HepG2 (cell line): ENCODE results near the gene CLIC3. TPM values are rescaled to one million over a fixed set of nuclear protein-coding genes. Genes with fewer than 3 reads are reported as not detected.

Experiments
- ATAC-seq: fragments of 200-7000 bp; cut with Tn5 transposase; 3 replicates; pipeline ENCODE4 v1.9.1; 2020; ENCODE audit warnings: mild to moderate bottlenecking, moderate library complexity
- BruUV-seq: library from RNA; stranded (reverse); fragments of 400-500 nt; replicated peaks from 2 replicates; lab custom pipeline; 2021; lab: Mats Ljungman, UMichigan
- CTCF ChIA-PET: fragments of 300-600 bp; formaldehyde crosslinking; extraction: SDS; loops from one replicate; lab custom pipeline; 2021; ENCODE audit warnings: low total read pairs, inconsistent platforms, low intra/inter-chr PET ratio; lab: Yijun Ruan, JAX
- POLR2A ChIA-PET: fragments of 350-600 bp; sonication (Branson Sonifier 250); formaldehyde crosslinking; loops from one replicate; lab custom pipeline; 2020; ENCODE audit warnings: antibody characterized with exemption, inconsistent platforms; lab: Yijun Ruan, JAX
- DNase-seq: peaks from one replicate; pipeline ENCODE4 v3.0.0-alpha.2; 2015; ENCODE audit warnings: low spot score
- FAIRE-seq: peaks from 3 replicates; lab custom pipeline; 2011; peaks lifted over from hg19 to GRCh38; lab: Jason Lieb, UNC
- H2AFZ ChIP-seq: one replicate; pipeline ENCODE4 v1.6.1; 2011; ENCODE audit warnings: low read length, inconsistent platforms
- H3K27ac ChIP-seq: fragments of 300-600 bp; 3 replicates; pipeline ENCODE4 v1.8.0; 2011; ENCODE audit warnings: mixed run types, mild to moderate bottlenecking, mixed read lengths, low read length, inconsistent platforms; ENCODE audit not compliant: insufficient read depth; ENCODE audit errors: extremely low read length
- H3K27me3 ChIP-seq, 2 experiments: fragments of 200-600 bp in 1 of 2; 2 replicates in 1 of 2; 3 replicates in 1 of 2; pipeline versions ENCODE4 v1.6.0 to v1.8.0; 2011; ENCODE audit warnings: low read length in 2 of 2, mild to moderate bottlenecking in 2 of 2, moderate library complexity in 2 of 2, inconsistent platforms in 1 of 2; ENCODE audit not compliant: insufficient read depth in 2 of 2, control insufficient read depth in 1 of 2
- H3K36me3 ChIP-seq, 2 experiments: fragments of 200-600 bp in 1 of 2; replicated peaks in 1 of 2; 2 replicates in 1 of 2; 3 replicates in 1 of 2; pipeline versions ENCODE4 v1.5.1 to v1.8.0; 2011; ENCODE audit warnings: low read length in 2 of 2, inconsistent platforms in 1 of 2; ENCODE audit not compliant: insufficient read depth in 2 of 2, control insufficient read depth in 1 of 2
- H3K4me1 ChIP-seq: 2 replicates; pipeline ENCODE4 v1.5.1; 2012; ENCODE audit warnings: low read length, inconsistent platforms; ENCODE audit not compliant: insufficient read depth
- H3K4me2 ChIP-seq: 2 replicates; pipeline ENCODE4 v1.6.0; 2011; ENCODE audit warnings: low read depth, low read length, inconsistent platforms
- H3K4me3 ChIP-seq, 3 experiments: fragments of 200-600 bp in 1 of 3; sonication (generic), shearing (Covaris generic) in 1 of 3; replicated peaks in 1 of 3; 2 replicates each; pipeline ENCODE4 v1.5.1; 2011 to 2016; ENCODE audit warnings: low read length in 3 of 3, inconsistent platforms in 2 of 3, low read depth in 2 of 3, mild to moderate bottlenecking in 2 of 3, control low read depth in 1 of 3, mixed read lengths in 1 of 3; ENCODE audit not compliant: insufficient read depth in 1 of 3
- H3K79me2 ChIP-seq: one replicate; pipeline ENCODE4 v1.6.1; 2011; ENCODE audit warnings: low read length, inconsistent platforms; ENCODE audit not compliant: insufficient read depth
- H3K9ac ChIP-seq: 2 replicates; pipeline ENCODE4 v1.6.0; 2011; ENCODE audit warnings: mild to moderate bottlenecking, low read depth, low read length, inconsistent platforms; ENCODE audit not compliant: insufficient read depth
- H3K9me3 ChIP-seq: 2 replicates; pipeline ENCODE4 v1.5.1; 2012; ENCODE audit warnings: mild to moderate bottlenecking, low read length
- H4K20me1 ChIP-seq: 2 replicates; pipeline ENCODE4 v1.6.0; 2011; ENCODE audit warnings: inconsistent platforms, mild to moderate bottlenecking, low read length, moderate library complexity; ENCODE audit not compliant: insufficient read depth
- IRX3 ChIP-seq: sonication (generic); formaldehyde crosslinking; IDR thresholded peaks from 2 replicates; pipeline ENCODE4 v1.8.1; 2023; ENCODE audit warnings: mild to moderate bottlenecking, low read depth, missing genetic modification reagents, borderline replicate concordance
- WGBS: methylation state at CpG from one replicate; pipeline ENCODE4 v1.1.6; 2017; ENCODE audit warnings: low lambda C conversion rate; 5-methylcytosine and 5-hydroxymethylcytosine counted together
- in situ Hi-C: cut with HindIII; loops from 2 replicates; pipeline ENCODE4 v1.10.0; 2017; ENCODE audit warnings: low pct_unique_long_range_greater_than_20kb; ENCODE audit not compliant: extremely low pct_ligation_motif_present
- intact Hi-C: fragments of 100-400 bp; cut with micrococcal nuclease; formaldehyde crosslinking; loops from one replicate; pipeline ENCODE4 v1.10.0; 2022; ENCODE audit not compliant: unreplicated experiment
- polyA plus RNA-seq, 8 experiments: library from polyadenylated mRNA; depleted of rRNA in 3 of 8; stranded (reverse) in 7 of 8; unstranded in 1 of 8; fragments of >200 nt; fragmentation: Illumina TruSeq in 4 of 8; extraction: Trizol in 4 of 8; gene quantifications; 2 replicates each; pipeline versions ENCODE4 v1.2.1 to v1.2.3, GENCODE V29; 2011 to 2016; ENCODE audit warnings: low read depth in 4 of 8, missing spikeins in 1 of 8, mixed read lengths in 1 of 8; ENCODE audit not compliant: insufficient read depth in 1 of 8
- total RNA-seq, 5 experiments: library from RNA; depleted of rRNA; stranded (reverse); fragments of >200 nt; fragmentation: Illumina TruSeq; extraction: Trizol; gene quantifications; 2 replicates each; pipeline ENCODE4 v1.2.3, GENCODE V29; 2016; ENCODE audit warnings: low read depth in 1 of 5
- TF ChIP-seq, protein P1 (sequence below): sonication (generic); formaldehyde crosslinking; IDR thresholded peaks from 2 replicates; pipeline ENCODE4 v1.4.0; 2020; ENCODE audit warnings: missing genetic modification reagents
- TF ChIP-seq, protein P2 (sequence below): sonication (generic); formaldehyde crosslinking; IDR thresholded peaks from 2 replicates; pipeline ENCODE4 v1.8.0; 2022; ENCODE audit warnings: mild to moderate bottlenecking, missing genetic modification reagents, moderate library complexity
- TF ChIP-seq, protein P3 (sequence below): sonication (generic); formaldehyde crosslinking; IDR thresholded peaks from 2 replicates; pipeline ENCODE4 v1.4.0; 2020; ENCODE audit warnings: mild to moderate bottlenecking, low read depth, missing genetic modification reagents
- TF ChIP-seq, protein P4 (sequence below): sonication (generic); formaldehyde crosslinking; IDR thresholded peaks from 2 replicates; pipeline ENCODE4 v1.5.1; 2020; ENCODE audit warnings: missing genetic modification reagents, mild to moderate bottlenecking, borderline replicate concordance
- TF ChIP-seq, protein P5 (sequence below): IDR thresholded peaks from 2 replicates; pipeline ENCODE4 v1.6.1; 2012; ENCODE audit warnings: low read length, improper control_type of control experiment

Gene CLIC3
- total and polyA plus RNA-seq, 2 of the 13 experiments (the other 11 are each of a cell fraction or from before 2014, with no cell fraction given), result 0.51 to 1.5 TPM

DNA sequence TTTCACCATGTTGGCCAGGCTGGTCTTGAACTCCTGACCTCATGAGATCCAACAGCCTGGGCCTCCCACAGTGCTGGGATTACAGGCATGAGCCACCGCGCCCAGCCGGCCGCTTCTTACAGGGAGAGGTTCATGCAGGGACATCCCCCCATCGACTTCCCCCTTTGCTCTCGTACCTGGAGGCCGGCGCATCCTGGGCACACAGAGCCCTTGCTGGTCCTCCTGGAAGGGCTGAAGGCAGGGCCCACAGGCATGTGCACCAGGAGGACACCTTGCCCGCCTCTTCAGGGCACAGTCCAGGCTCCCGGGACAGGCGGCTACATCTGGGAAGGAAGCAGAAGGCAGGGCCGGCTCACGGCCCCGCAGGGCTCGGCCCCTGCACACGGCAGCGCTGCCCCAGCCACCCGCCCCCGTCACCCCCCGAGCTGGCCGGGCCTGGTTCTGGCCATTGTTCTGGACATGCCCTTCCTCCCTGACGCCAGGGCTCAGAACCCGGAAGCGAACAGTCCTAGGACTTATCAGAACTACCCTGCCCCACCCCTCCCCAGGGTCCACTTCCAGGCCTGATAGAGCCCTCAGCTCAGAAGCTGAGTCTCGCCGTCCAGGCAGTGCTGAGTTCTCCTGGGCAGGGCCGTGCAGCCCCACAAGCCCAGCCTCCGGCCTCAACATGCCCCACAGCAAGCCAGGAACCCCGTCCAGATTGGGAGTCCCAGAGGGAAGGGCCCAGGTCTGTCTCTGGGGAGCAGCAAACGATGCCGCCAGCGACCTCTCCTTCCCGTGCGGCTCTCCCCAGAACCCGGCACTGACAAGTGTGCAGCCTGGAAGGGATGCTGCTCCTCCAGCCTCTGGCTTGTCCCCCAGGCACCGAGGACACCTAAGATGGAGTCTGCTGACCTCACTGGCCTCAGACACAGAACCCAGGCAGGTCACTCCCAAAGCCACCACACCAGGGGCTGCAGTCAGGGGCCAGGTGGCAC, 46.7 kb upstream of the CLIC3 start (continued):
- TF ChIP-seq, protein P1, sequence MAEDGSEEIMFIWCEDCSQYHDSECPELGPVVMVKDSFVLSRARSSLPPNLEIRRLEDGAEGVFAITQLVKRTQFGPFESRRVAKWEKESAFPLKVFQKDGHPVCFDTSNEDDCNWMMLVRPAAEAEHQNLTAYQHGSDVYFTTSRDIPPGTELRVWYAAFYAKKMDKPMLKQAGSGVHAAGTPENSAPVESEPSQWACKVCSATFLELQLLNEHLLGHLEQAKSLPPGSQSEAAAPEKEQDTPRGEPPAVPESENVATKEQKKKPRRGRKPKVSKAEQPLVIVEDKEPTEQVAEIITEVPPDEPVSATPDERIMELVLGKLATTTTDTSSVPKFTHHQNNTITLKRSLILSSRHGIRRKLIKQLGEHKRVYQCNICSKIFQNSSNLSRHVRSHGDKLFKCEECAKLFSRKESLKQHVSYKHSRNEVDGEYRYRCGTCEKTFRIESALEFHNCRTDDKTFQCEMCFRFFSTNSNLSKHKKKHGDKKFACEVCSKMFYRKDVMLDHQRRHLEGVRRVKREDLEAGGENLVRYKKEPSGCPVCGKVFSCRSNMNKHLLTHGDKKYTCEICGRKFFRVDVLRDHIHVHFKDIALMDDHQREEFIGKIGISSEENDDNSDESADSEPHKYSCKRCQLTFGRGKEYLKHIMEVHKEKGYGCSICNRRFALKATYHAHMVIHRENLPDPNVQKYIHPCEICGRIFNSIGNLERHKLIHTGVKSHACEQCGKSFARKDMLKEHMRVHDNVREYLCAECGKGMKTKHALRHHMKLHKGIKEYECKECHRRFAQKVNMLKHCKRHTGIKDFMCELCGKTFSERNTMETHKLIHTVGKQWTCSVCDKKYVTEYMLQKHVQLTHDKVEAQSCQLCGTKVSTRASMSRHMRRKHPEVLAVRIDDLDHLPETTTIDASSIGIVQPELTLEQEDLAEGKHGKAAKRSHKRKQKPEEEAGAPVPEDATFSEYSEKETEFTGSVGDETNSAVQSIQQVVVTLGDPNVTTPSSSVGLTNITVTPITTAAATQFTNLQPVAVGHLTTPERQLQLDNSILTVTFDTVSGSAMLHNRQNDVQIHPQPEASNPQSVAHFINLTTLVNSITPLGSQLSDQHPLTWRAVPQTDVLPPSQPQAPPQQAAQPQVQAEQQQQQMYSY, result peak; percentile 57; the same call in 1 of the 2 replicates
- TF ChIP-seq, protein P2, sequence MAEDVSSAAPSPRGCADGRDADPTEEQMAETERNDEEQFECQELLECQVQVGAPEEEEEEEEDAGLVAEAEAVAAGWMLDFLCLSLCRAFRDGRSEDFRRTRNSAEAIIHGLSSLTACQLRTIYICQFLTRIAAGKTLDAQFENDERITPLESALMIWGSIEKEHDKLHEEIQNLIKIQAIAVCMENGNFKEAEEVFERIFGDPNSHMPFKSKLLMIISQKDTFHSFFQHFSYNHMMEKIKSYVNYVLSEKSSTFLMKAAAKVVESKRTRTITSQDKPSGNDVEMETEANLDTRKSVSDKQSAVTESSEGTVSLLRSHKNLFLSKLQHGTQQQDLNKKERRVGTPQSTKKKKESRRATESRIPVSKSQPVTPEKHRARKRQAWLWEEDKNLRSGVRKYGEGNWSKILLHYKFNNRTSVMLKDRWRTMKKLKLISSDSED (CRISPR knock-in tag), result no peak

DNA sequence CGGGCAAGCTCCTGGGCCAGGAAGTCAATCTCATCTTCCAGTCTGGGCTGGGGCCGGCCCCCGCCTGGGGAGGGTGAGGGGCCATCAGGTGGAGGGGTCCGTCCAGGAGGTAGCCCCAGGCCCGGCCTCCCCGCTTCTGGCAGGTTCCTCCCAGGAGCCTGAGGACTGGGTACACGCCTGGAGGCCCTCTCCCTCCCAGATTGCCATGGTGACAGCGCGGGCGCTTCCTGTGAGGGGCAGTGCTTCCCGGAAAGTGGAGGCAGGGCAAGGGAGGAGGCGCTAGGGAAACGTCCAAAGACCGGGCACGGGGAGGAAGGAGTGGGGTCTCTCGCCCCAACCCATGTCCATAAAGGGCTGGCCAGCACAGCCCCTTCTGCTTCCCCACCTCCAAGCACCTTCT, 44.8 kb upstream of the CLIC3 start:
- intact Hi-C loops (no loop called here), in situ Hi-C loops (loop anchor here (10.0 kb wide), 1 partner anchor 266 kb away; no protein-coding TSS in a partner anchor)
- Histone ChIP-seq H3K27ac (no peak overlapping the region), H3K4me2 (no peak overlapping the region), H4K20me1 (peaks cover 3% of the 10 kb centered on the region; the same call in 1 of the 2 replicates), H2AFZ (no peak overlapping the region), H3K4me3 (no peak overlapping the region), H3K36me3 (no peaks in the 10 kb centered on the region), H3K4me1 (peaks cover 22% of the 10 kb centered on the region), H3K27me3 (peaks cover 3 to 23% of the 10 kb centered on the region in 2 experiments; a peak in 4 of 5 replicates), H3K9ac (no peak overlapping the region), H3K79me2 (no peaks in the 10 kb centered on the region), H3K9me3 (no peaks in the 10 kb centered on the region)
- ChIA-PET POLR2A (no interaction called here), CTCF (no interaction called here)
- no TSS peak for BruUV-seq
- FAIRE-seq, result no peak
- 68% methylated on average over 10 of the region's 16 CpGs for WGBS
- ATAC-seq, result no peak
- DNase-seq, result no peak
- TF ChIP-seq, protein P3, sequence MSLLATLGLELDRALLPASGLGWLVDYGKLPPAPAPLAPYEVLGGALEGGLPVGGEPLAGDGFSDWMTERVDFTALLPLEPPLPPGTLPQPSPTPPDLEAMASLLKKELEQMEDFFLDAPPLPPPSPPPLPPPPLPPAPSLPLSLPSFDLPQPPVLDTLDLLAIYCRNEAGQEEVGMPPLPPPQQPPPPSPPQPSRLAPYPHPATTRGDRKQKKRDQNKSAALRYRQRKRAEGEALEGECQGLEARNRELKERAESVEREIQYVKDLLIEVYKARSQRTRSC (CRISPR knock-in tag), result no peak
- TF ChIP-seq, protein P4, sequence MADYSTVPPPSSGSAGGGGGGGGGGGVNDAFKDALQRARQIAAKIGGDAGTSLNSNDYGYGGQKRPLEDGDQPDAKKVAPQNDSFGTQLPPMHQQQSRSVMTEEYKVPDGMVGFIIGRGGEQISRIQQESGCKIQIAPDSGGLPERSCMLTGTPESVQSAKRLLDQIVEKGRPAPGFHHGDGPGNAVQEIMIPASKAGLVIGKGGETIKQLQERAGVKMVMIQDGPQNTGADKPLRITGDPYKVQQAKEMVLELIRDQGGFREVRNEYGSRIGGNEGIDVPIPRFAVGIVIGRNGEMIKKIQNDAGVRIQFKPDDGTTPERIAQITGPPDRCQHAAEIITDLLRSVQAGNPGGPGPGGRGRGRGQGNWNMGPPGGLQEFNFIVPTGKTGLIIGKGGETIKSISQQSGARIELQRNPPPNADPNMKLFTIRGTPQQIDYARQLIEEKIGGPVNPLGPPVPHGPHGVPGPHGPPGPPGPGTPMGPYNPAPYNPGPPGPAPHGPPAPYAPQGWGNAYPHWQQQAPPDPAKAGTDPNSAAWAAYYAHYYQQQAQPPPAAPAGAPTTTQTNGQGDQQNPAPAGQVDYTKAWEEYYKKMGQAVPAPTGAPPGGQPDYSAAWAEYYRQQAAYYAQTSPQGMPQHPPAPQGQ (CRISPR knock-in tag), result no peak
- no peak for TF ChIP-seq IRX3 (CRISPR knock-in tag)
- TF ChIP-seq, protein P5, sequence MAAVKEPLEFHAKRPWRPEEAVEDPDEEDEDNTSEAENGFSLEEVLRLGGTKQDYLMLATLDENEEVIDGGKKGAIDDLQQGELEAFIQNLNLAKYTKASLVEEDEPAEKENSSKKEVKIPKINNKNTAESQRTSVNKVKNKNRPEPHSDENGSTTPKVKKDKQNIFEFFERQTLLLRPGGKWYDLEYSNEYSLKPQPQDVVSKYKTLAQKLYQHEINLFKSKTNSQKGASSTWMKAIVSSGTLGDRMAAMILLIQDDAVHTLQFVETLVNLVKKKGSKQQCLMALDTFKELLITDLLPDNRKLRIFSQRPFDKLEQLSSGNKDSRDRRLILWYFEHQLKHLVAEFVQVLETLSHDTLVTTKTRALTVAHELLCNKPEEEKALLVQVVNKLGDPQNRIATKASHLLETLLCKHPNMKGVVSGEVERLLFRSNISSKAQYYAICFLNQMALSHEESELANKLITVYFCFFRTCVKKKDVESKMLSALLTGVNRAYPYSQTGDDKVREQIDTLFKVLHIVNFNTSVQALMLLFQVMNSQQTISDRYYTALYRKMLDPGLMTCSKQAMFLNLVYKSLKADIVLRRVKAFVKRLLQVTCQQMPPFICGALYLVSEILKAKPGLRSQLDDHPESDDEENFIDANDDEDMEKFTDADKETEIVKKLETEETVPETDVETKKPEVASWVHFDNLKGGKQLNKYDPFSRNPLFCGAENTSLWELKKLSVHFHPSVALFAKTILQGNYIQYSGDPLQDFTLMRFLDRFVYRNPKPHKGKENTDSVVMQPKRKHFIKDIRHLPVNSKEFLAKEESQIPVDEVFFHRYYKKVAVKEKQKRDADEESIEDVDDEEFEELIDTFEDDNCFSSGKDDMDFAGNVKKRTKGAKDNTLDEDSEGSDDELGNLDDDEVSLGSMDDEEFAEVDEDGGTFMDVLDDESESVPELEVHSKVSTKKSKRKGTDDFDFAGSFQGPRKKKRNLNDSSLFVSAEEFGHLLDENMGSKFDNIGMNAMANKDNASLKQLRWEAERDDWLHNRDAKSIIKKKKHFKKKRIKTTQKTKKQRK, result no peak
